Liver (tissue), 3 donors: ENCODE data around the gene HACD4.

Experiments
- CTCF ChIP-seq: fragments of 150-350 bp; IDR thresholded peaks from 2 replicates; pipeline ENCODE4 v1.5.1; 2017; ENCODE audit warnings: improper control_type of control experiment, low read depth, low read length; ENCODE audit not compliant: missing input control
- RXRA ChIP-seq, 2 donors: IDR thresholded peaks; 2 replicates each; pipeline ENCODE4 v1.6.1; 2017 to 2018; ENCODE audit warnings: antibody characterized with exemption in 2 of 2, mild to moderate bottlenecking in 1 of 2
- TAF1 ChIP-seq: conservative IDR thresholded peaks from 2 replicates; pipeline ENCODE4 v1.6.1; 2016; ENCODE audit warnings: antibody characterized with exemption, mild to moderate bottlenecking
- YY1 ChIP-seq: IDR thresholded peaks from 2 replicates; pipeline ENCODE4 v1.6.1; 2016; ENCODE audit warnings: antibody characterized with exemption, mild to moderate bottlenecking
- donor health status: healthy.
- donor health status: healthy.

- TF ChIP-seq CTCF (no peak), YY1 (no peak), RXRA (IDR thresholded peaks at IDR 0.05) (no peak), TAF1 (no peak)
Measured at GRCh38 chr9:21015129-21015815, 16.2 kb downstream of the HACD4 start.
